K562 (cell line): Measurements from ENCODE around the gene CAPZB. TPM values are rescaled to one million over a fixed set of nuclear protein-coding genes. Genes with fewer than 3 reads are reported as not detected.

Experiments
- ELF2 ChIP-seq: fragments of 250-450 bp; sonication (Bioruptor Pico); IDR thresholded peaks from 2 replicates; pipeline ENCODE4 v1.5.0; 2021; ENCODE audit warnings: mild to moderate bottlenecking
- ELF4 ChIP-seq: fragments of 450-650 bp; formaldehyde crosslinking; IDR thresholded peaks from 2 replicates; pipeline ENCODE4 v1.4.0; 2022; ENCODE audit warnings: missing genetic modification characterization
- FOXM1 ChIP-seq, 2 experiments: fragments of 450-650 bp in 1 of 2; sonication (generic) in 1 of 2; formaldehyde crosslinking in 1 of 2; IDR thresholded peaks; 2 replicates each; pipeline versions ENCODE4 v1.6.1 to v1.9.0; 2017 to 2022; ENCODE audit warnings: low read depth in 2 of 2, mild to moderate bottlenecking in 2 of 2, missing genetic modification reagents in 1 of 2, moderate library complexity in 1 of 2
- GATA2 ChIP-seq: sonication (generic); formaldehyde crosslinking; IDR thresholded peaks from 2 replicates; pipeline ENCODE4 v1.4.0; 2020; ENCODE audit warnings: mild to moderate bottlenecking, missing genetic modification reagents
- HIVEP1 ChIP-seq: fragments of 250-450 bp; sonication (Bioruptor Pico); IDR thresholded peaks from 2 replicates; pipeline ENCODE4 v1.4.0; 2020; ENCODE audit warnings: mild to moderate bottlenecking
- MAFG ChIP-seq: fragments of 450-650 bp; conservative IDR thresholded peaks from 2 replicates; pipeline ENCODE4 v1.6.1; 2016; ENCODE audit warnings: missing genetic modification characterization, missing compliant biosample characterization
- MBD2 ChIP-seq: sonication (generic); IDR thresholded peaks from 2 replicates; pipeline ENCODE4 v1.6.1; 2016; ENCODE audit warnings: low read depth, borderline replicate concordance
- MITF ChIP-seq: IDR thresholded peaks from 2 replicates; pipeline ENCODE4 v1.6.1; 2014; ENCODE audit warnings: antibody characterized with exemption
- PCBP1 ChIP-seq: fragments of 200-400 bp; formaldehyde crosslinking; IDR thresholded peaks from 2 replicates; pipeline ENCODE4 v1.6.1; 2018; ENCODE audit warnings: mild to moderate bottlenecking, low read depth, low read length; ENCODE audit not compliant: poor library complexity, severe bottlenecking
- PHB ChIP-seq: fragments of 250-450 bp; sonication (Bioruptor Pico); IDR thresholded peaks from 2 replicates; pipeline ENCODE4 v1.5.0; 2021
- REST ChIP-seq, 2 experiments: fragments of 450-650 bp; formaldehyde crosslinking in 1 of 2; IDR thresholded peaks; 2 replicates each; pipeline versions ENCODE4 v1.4.0 to v1.6.1; 2014 to 2020; ENCODE audit warnings: mild to moderate bottlenecking in 2 of 2, borderline replicate concordance in 1 of 2, low read depth in 1 of 2
- SP2 ChIP-seq: IDR thresholded peaks from 2 replicates; pipeline ENCODE4 v1.6.1; 2011; ENCODE audit warnings: mild to moderate bottlenecking, low read depth, low read length, moderate library complexity; ENCODE audit not compliant: poor library complexity, severe bottlenecking; ENCODE audit errors: extremely low read depth
- TAF1 ChIP-seq: IDR thresholded peaks from 2 replicates; pipeline ENCODE4 v1.6.1; 2011; ENCODE audit warnings: mild to moderate bottlenecking, low read length, moderate library complexity; ENCODE audit not compliant: insufficient read depth, control insufficient read depth, severe bottlenecking; ENCODE audit errors: extremely low read depth
- ZFPM2 ChIP-seq: fragments of 250-450 bp; sonication (Bioruptor Pico); IDR thresholded peaks from 2 replicates; pipeline ENCODE4 v1.5.1; 2022; ENCODE audit warnings: mild to moderate bottlenecking
- ZNF586 ChIP-seq: fragments of 450-650 bp; formaldehyde crosslinking; conservative IDR thresholded peaks from 2 replicates; pipeline ENCODE4 v1.4.0; 2020; ENCODE audit warnings: mild to moderate bottlenecking, moderate library complexity
- ZNF589 ChIP-seq: fragments of 200-800 bp; sonication (Bioruptor generic); IDR thresholded peaks from 2 replicates; pipeline ENCODE4 v1.6.1; 2016; ENCODE audit warnings: low read depth, missing genetic modification characterization, missing compliant biosample characterization
- ZSCAN32 ChIP-seq: fragments of 450-650 bp; formaldehyde crosslinking; IDR thresholded peaks from 2 replicates; pipeline ENCODE4 v1.4.0; 2020; ENCODE audit warnings: mild to moderate bottlenecking, moderate library complexity
- polyA plus RNA-seq, 8 experiments: library from polyadenylated mRNA; depleted of rRNA in 4 of 8; stranded (reverse) in 5 of 8; unstranded in 3 of 8; fragments of >200 nt; fragmentation: Nextera tagmentation in 2 of 8; fragmentation: Illumina TruSeq in 1 of 8; extraction: Ambion mirVana in 2 of 8; extraction: Trizol in 1 of 8; gene quantifications; 2 replicates each; pipeline versions ENCODE4 v1.2.1 to v1.2.3, GENCODE V29; 2011 to 2014; ENCODE audit warnings: inconsistent platforms in 1 of 8, missing spikeins in 1 of 8
- total RNA-seq, 7 experiments: library from RNA; depleted of rRNA in 6 of 7; stranded (reverse); fragments of >200 nt in 6 of 7; fragmentation: Illumina TruSeq in 2 of 7; extraction: Trizol in 2 of 7; gene quantifications; 2 replicates each; pipeline versions ENCODE4 v1.2.1 to v1.2.3, GENCODE V29; 2011 to 2021; ENCODE audit warnings: low replicate concordance in 1 of 7

The CAPZB gene
- total and polyA plus RNA-seq, 9 of the 15 experiments (the other 6 are each of a cell fraction or from before 2014, with no cell fraction given) = 57.6 to 297 (median 125) TPM

DNA sequence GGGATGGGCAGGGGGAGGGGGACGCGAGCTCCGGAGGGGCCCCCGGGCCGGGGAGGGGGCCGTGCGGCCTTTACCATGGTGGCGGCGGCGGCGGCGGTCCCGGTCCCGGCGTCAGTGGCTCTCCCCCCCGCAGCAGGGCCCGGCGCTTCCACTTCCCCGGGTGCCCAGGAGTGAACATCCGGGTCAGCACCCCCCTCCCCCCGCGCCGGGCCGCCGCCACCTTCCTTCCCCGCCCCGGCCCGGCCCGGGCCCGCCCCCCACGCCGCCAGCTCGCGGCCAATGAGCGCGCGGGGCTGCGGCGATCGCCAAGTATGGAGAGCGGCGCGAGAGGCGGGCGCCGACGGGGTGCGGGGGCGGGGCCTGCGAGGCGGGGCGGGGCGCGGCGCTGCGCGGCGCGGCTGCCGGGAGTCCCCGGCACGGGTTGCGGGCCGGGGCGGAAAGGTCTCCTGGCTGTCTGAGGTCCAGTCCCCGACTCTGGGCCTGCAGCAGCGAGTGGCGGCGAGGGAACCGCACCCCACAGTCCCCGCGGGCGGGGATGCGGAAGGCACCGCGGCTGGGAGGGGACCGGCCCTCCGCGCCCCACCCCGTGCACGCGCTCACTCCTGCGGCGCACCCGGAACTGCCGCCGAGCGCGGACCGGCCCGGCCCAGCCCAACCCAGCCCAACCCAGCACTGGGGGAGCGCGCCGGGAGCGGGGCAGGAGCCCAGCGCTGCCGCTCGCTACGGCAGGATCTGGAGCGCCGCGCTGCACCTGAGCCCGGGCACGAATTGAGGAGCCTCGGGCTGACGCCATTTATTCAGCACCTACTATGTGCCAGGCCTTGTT is at the start of gene CAPZB (continued):
- TF ChIP-seq REST (IDR thresholded peaks at IDR 0.05; ENCODE audit: borderline replicate concordance) = peak; percentile 98
- 0 out of 2 replicates have a peak, but pooled peaks have one; percentile 45 for TF ChIP-seq REST (CRISPR knock-in tag; IDR thresholded peaks at IDR 0.05; ENCODE audit: low read depth)
- no peak for TF ChIP-seq MAFG (tag)
- peak; percentile 65 for TF ChIP-seq TAF1
- TF ChIP-seq FOXM1 (IDR thresholded peaks at IDR 0.05; ENCODE audit: low read depth) = no peak
- no peak for TF ChIP-seq FOXM1 (CRISPR knock-in tag; IDR thresholded peaks at IDR 0.05; ENCODE audit: low read depth)
- TF ChIP-seq ELF4 (CRISPR knock-in tag) = peak; percentile 71; the same call in 1 of the 2 replicates
- 0 out of 2 replicates have a peak, but pooled peaks have one; percentile 64 for TF ChIP-seq ZFPM2 (CRISPR knock-in tag)
- peak; percentile 46 for TF ChIP-seq PCBP1
- TF ChIP-seq ZNF586 (CRISPR knock-in tag) = no peak
- TF ChIP-seq MITF = peak; percentile 63; the same call in 1 of the 2 replicates
- TF ChIP-seq PHB (CRISPR knock-in tag) = no peak
- TF ChIP-seq HIVEP1 (CRISPR knock-in tag) = no peak
- 0 out of 2 replicates have a peak, but pooled peaks have one; percentile 22 for TF ChIP-seq ZSCAN32
- no peak for TF ChIP-seq SP2
- no peak for TF ChIP-seq GATA2 (CRISPR knock-in tag)
- 0 out of 2 replicates have a peak, but pooled peaks have one; percentile 65 for TF ChIP-seq ZNF589 (CRISPR knock-in tag)
- TF ChIP-seq MBD2 = peak; percentile 13; the same call in 1 of the 2 replicates
- TF ChIP-seq ELF2 (CRISPR knock-in tag) = peak; percentile 94
